ENCODE results near the gene CDC42BPA.
"Not testable (repeated sequence)": the region's sequence is repeated elsewhere in the genome, so short reads cannot be mapped to it uniquely, and the experiment has no call there.

CDC42BPA gene

GRCh38 chr1:227342075-227342829, 24.0 kb upstream of the CDC42BPA start:
- DNase-seq (ENCODE audit: insufficient read length, low spot score) (no peak), FAIRE-seq (no peak)

- FAIRE-seq; DNase-seq (ENCODE audit: insufficient read length, low spot score): not testable (repeated sequence)
Observed at GRCh38 chr1:227336136-227336535, 17.8 kb upstream of the CDC42BPA start.

- no peak for FAIRE-seq
- DNase-seq (ENCODE audit: insufficient read length, low spot score), result no peak
Observed at GRCh38 chr1:227335242-227336020, 17.1 kb upstream of the CDC42BPA start.

- DNase-seq (ENCODE audit: insufficient read length, low spot score) (no peak), FAIRE-seq (no peak)
Observed at GRCh38 chr1:227333423-227333822, 15.1 kb upstream of the CDC42BPA start.

- DNase-seq (ENCODE audit: insufficient read length, low spot score) (no peak), FAIRE-seq (no peak)
Observed at GRCh38 chr1:227330279-227331076, 12.2 kb upstream of the CDC42BPA start.

GRCh38 chr1:227328405-227329019, 10.2 kb upstream of the CDC42BPA start:
- DNase-seq (ENCODE audit: insufficient read length, low spot score) (no peak), FAIRE-seq (no peak)

GRCh38 chr1:227325156-227325555, 6.9 kb upstream of the CDC42BPA start:
- FAIRE-seq, result no peak
- no peak for DNase-seq (ENCODE audit: insufficient read length, low spot score)

- no peak for FAIRE-seq
- DNase-seq (ENCODE audit: insufficient read length, low spot score), result no peak
Observed at GRCh38 chr1:227323967-227324268, 5.6 kb upstream of the CDC42BPA start.

GRCh38 chr1:227323171-227323966, 5.1 kb upstream of the CDC42BPA start:
- no peak for DNase-seq (ENCODE audit: insufficient read length, low spot score)
- FAIRE-seq, result no peak

GRCh38 chr1:227322376-227322775, 4.1 kb upstream of the CDC42BPA start:
- DNase-seq (ENCODE audit: insufficient read length, low spot score) (no peak), FAIRE-seq (no peak)

GRCh38 chr1:227321035-227321434, 2.7 kb upstream of the CDC42BPA start:
- no peak for DNase-seq (ENCODE audit: insufficient read length, low spot score)
- FAIRE-seq, result no peak

- FAIRE-seq, result no peak
- no peak for DNase-seq (ENCODE audit: insufficient read length, low spot score)
Observed at GRCh38 chr1:227320476-227320875, 2.2 kb upstream of the CDC42BPA start.

- DNase-seq (ENCODE audit: insufficient read length, low spot score), result peak; percentile 76
- FAIRE-seq, result peak; percentile 85
Observed at GRCh38 chr1:227318853-227319607, 738 bp upstream of the CDC42BPA start.

GRCh38 chr1:227317523-227318015, 723 bp downstream of the CDC42BPA start:
- DNase-seq (ENCODE audit: insufficient read length, low spot score) (peak; percentile 47), FAIRE-seq (no peak)

GRCh38 chr1:227317011-227317451, 1.3 kb downstream of the CDC42BPA start:
- no peak for FAIRE-seq
- DNase-seq (ENCODE audit: insufficient read length, low spot score), result no peak

- no peak for DNase-seq (ENCODE audit: insufficient read length, low spot score)
- FAIRE-seq, result no peak
Observed at GRCh38 chr1:227316456-227316855, 1.8 kb downstream of the CDC42BPA start.

- FAIRE-seq (peak; percentile 65), DNase-seq (ENCODE audit: insufficient read length, low spot score) (peak; percentile 41)
Observed at GRCh38 chr1:227315629-227316346, 2.5 kb downstream of the CDC42BPA start.

GRCh38 chr1:227314014-227314848, 4.1 kb downstream of the CDC42BPA start:
- DNase-seq (ENCODE audit: insufficient read length, low spot score) (no peak), FAIRE-seq (no peak)

Measured in HTR-8/SVneo (cell line).